Ectodermal cell (in vitro differentiated cells): ENCODE data around the gene SMOC2.

ENCODE experiments used
- H3K27ac ChIP-seq: 2 replicates; pipeline ENCODE4 v1.7.0; 2013; ENCODE audit warnings: mild to moderate bottlenecking, low read depth, low read length; ENCODE audit not compliant: insufficient read depth, poor library complexity, severe bottlenecking
- H3K27me3 ChIP-seq: 2 replicates; pipeline ENCODE4 v1.7.0; 2013; ENCODE audit warnings: mild to moderate bottlenecking, low read length; ENCODE audit not compliant: insufficient read depth, control insufficient read depth, poor library complexity, severe bottlenecking
- H3K36me3 ChIP-seq: one replicate; pipeline ENCODE4 v1.7.0; 2013; ENCODE audit warnings: low read length; ENCODE audit not compliant: control insufficient read depth, insufficient read depth
- H3K4me1 ChIP-seq: one replicate; pipeline ENCODE4 v1.7.0; 2013; ENCODE audit warnings: low read length; ENCODE audit not compliant: control insufficient read depth, insufficient read depth
- H3K4me3 ChIP-seq: 2 replicates; pipeline ENCODE4 v1.7.0; 2013; ENCODE audit warnings: low read depth, low read length, control low read depth; ENCODE audit not compliant: insufficient read depth
- H3K9me3 ChIP-seq: 2 replicates; pipeline ENCODE4 v1.7.0; 2013; ENCODE audit warnings: mild to moderate bottlenecking, low read length, moderate library complexity; ENCODE audit not compliant: control insufficient read depth
- WGBS, 2 experiments: methylation state at CpG; one replicate each; pipeline ENCODE4 v1.1.7; 2013; ENCODE audit warnings: missing lambda C conversion rate in 2 of 2; 5-methylcytosine and 5-hydroxymethylcytosine counted together

The SMOC2 gene

DNA sequence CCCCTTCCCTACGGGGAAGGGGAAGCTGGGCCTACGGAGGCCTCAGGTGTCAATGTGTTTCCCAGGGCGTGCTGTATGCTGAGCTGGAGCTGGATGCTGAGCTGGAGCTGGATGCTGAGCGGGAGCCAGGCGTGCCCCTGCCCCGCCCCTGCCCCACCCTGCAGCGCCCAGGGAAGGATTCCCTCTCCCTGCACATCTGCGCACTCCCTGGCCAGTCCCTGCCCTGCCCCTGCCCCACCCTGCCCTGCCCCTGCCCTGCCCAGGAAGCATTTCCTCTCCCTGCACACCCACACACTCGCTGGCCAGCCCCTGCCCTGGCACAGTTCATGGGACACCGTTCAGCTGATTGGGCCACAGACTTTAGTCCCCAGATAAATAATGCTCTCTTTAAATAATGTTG is 196.8 kb downstream of the SMOC2 start:
- WGBS, 2 experiments, result 76 to 79% methylated on average over 9 of the region's 10 CpGs
- H3K9me3 ChIP-seq, result no peaks in the 10 kb centered on the region
- H3K4me3 ChIP-seq, result no peak overlapping the region
- H3K27me3 ChIP-seq, result no peaks in the 10 kb centered on the region
- H3K4me1 ChIP-seq, result peaks cover 11% of the 10 kb centered on the region
- H3K36me3 ChIP-seq, result no peaks in the 10 kb centered on the region
- no peak overlapping the region for H3K27ac ChIP-seq

- H3K9me3 ChIP-seq, result no peaks in the 10 kb centered on the region
- peaks cover 11% of the 10 kb centered on the region for H3K4me1 ChIP-seq
- no peak overlapping the region for H3K27ac ChIP-seq
- no peak overlapping the region for H3K4me3 ChIP-seq
- WGBS, 2 experiments, result 71 to 74% methylated on average over 22 of the region's 22 CpGs
- H3K36me3 ChIP-seq, result no peaks in the 10 kb centered on the region
- H3K27me3 ChIP-seq, result no peaks in the 10 kb centered on the region
These were observed 197.7 kb downstream of the SMOC2 start for GRCh38 chr6:168638468-168639271.

DNA sequence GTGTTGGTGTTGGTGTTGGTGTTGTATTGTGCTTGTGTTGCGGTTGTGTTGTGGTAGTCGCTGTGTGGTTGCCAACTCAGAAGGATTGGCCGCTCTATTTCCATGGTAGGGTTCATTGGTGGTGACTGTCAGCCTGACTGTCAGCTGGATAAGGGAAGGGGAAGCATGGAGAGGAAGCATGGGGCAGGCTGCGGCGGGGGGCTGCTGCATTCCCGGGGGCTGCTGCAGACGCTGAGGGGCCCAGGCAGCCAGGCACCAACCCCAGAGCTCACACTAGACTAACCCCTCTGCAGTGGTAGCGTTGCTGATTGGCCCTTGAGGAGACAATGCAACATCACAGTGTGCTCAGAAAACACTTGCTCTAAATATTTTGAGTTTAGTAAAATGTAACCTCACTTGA is 199.2 kb downstream of the SMOC2 start:
- H3K36me3 ChIP-seq, result no peaks in the 10 kb centered on the region
- no peak overlapping the region for H3K27ac ChIP-seq
- no peaks in the 10 kb centered on the region for H3K9me3 ChIP-seq
- 86% methylated on average over 7 to 8 of the region's 8 CpGs for WGBS, 2 experiments
- no peak overlapping the region for H3K4me3 ChIP-seq
- H3K4me1 ChIP-seq, result peaks cover 11% of the 10 kb centered on the region
- H3K27me3 ChIP-seq, result no peaks in the 10 kb centered on the region

- H3K36me3 ChIP-seq, result no peaks in the 10 kb centered on the region
- H3K9me3 ChIP-seq, result no peaks in the 10 kb centered on the region
- peaks cover 11% of the 10 kb centered on the region for H3K4me1 ChIP-seq
- 60 to 69% methylated on average over 5 of the region's 5 CpGs for WGBS, 2 experiments
- H3K4me3 ChIP-seq, result no peak overlapping the region
- no peaks in the 10 kb centered on the region for H3K27me3 ChIP-seq
- H3K27ac ChIP-seq, result no peak overlapping the region
These were observed 199.8 kb downstream of the SMOC2 start for GRCh38 chr6:168640768-168641167.

DNA sequence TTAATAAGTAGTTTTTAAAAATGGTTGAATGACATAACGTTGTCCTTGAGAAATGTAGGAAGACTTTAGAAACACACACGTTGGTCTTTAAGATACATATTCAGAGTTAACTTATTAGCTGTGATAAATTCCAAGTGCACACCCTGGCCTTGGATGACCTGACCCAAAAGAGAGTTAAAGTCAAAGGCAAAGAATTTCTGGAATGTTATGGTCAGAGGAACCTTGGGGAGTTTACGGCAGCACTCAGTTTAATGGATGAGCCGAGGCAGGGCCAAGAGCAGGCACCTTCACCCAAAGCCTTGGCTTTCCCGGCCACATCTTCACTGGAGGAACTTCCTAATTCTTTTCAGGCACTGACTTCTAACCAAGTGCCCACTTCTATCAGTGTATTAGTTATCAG is 200.5 kb downstream of the SMOC2 start:
- Histone ChIP-seq H3K9me3 (no peaks in the 10 kb centered on the region), H3K36me3 (no peaks in the 10 kb centered on the region), H3K27ac (no peak overlapping the region), H3K27me3 (no peaks in the 10 kb centered on the region), H3K4me1 (peaks cover 11% of the 10 kb centered on the region), H3K4me3 (no peak overlapping the region)
- WGBS, 2 experiments, result 79 to 85% methylated on average over 5 of the region's 5 CpGs

- Histone ChIP-seq H3K36me3 (no peaks in the 10 kb centered on the region), H3K27me3 (no peaks in the 10 kb centered on the region), H3K4me3 (no peak overlapping the region), H3K9me3 (no peaks in the 10 kb centered on the region), H3K27ac (no peak overlapping the region), H3K4me1 (peaks cover 8% of the 10 kb centered on the region)
- WGBS, 2 experiments, result 93 to 96% methylated on average over 10 of the region's 10 CpGs
These were observed 202.4 kb downstream of the SMOC2 start for GRCh38 chr6:168643401-168643800.

DNA sequence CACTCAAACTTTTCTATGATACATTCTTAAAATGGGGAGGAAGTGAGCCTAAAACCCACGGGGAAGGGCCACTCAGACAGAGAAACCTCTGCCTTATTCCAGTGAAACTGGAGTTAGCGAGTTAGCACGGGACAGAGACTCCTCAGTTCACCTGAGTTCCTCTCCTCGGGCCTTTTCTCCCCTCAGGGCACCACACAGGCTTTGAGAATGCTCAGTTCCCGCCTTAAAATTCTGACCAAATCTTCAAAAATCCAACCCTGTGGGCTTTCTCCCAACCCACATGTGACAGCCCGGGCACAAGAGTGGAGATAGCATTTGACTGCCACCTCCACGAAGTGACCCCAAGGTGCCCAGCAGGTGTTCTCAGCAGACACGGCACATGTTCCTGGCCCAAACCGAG is 204.3 kb downstream of the SMOC2 start:
- Histone ChIP-seq H3K4me3 (no peak overlapping the region), H3K9me3 (no peaks in the 10 kb centered on the region), H3K36me3 (no peaks in the 10 kb centered on the region), H3K27ac (no peak overlapping the region), H3K4me1 (peaks cover 4% of the 10 kb centered on the region), H3K27me3 (no peaks in the 10 kb centered on the region)
- WGBS, 2 experiments, result 91 to 94% methylated on average over 9 of the region's 9 CpGs

- Histone ChIP-seq H3K4me1 (peaks cover 4% of the 10 kb centered on the region), H3K36me3 (no peaks in the 10 kb centered on the region), H3K4me3 (no peak overlapping the region), H3K27ac (no peak overlapping the region), H3K27me3 (no peaks in the 10 kb centered on the region), H3K9me3 (no peaks in the 10 kb centered on the region)
- WGBS, 2 experiments, result 82 to 88% methylated on average over 14 of the region's 14 CpGs
These were observed 206.3 kb downstream of the SMOC2 start for GRCh38 chr6:168647271-168647670.

GRCh38 chr6:168648240-168649125 is 207.5 kb downstream of the SMOC2 start:
- Histone ChIP-seq H3K27ac (no peak overlapping the region), H3K4me3 (no peak overlapping the region), H3K27me3 (no peaks in the 10 kb centered on the region), H3K4me1 (peaks cover 4% of the 10 kb centered on the region), H3K9me3 (no peaks in the 10 kb centered on the region), H3K36me3 (no peaks in the 10 kb centered on the region)
- WGBS, 2 experiments, result 77 to 80% methylated on average over 30 of the region's 30 CpGs

- no peak overlapping the region for H3K27ac ChIP-seq
- H3K27me3 ChIP-seq, result no peaks in the 10 kb centered on the region
- H3K9me3 ChIP-seq, result no peaks in the 10 kb centered on the region
- WGBS, 2 experiments, result 65 to 67% methylated on average over 10 of the region's 10 CpGs
- no peaks in the 10 kb centered on the region for H3K36me3 ChIP-seq
- H3K4me3 ChIP-seq, result no peak overlapping the region
- peaks cover 4% of the 10 kb centered on the region for H3K4me1 ChIP-seq
These were observed 208.2 kb downstream of the SMOC2 start for GRCh38 chr6:168649209-168649608.
